Body of pancreas (tissue), 4 donors: ENCODE data around the gene TMEM181.

Experiments
- POLR2A ChIP-seq, 3 donors: fragments of 450-650 bp; IDR thresholded peaks; one replicate each; pipeline ENCODE4 v1.6.1; 2016; ENCODE audit warnings: antibody characterized with exemption in 3 of 3, mild to moderate bottlenecking in 2 of 3
- TF ChIP-seq, protein P1 (sequence below), 7 experiments: fragments of 450-650 bp in 4 of 7; fragments of 200-600 bp in 3 of 7; sonication (generic) in 3 of 7; IDR thresholded peaks; one replicate each; pipeline ENCODE4 v1.5.1; 2016 to 2019; ENCODE audit warnings: antibody characterized with exemption in 7 of 7

DNA sequence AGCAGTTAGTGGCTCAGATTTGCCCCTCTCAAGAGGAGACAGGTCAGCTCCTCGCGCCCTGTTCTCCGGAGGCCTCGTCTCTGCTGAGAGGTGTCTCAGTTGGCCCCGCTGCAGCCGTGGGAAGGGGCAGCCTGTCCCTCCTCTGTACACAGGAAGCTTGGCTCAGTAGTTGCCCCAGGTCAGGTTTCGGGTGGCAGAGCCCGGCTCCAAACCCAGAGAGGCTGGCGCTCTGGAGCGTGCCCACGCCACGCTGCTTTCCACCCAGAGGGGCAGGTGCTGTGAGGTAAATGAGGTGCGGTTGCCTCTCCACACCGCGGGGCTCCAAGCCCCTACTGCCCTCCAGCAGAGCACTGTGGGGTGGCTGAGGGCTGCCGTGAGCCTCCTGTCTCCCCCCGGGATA is 68.7 kb downstream of the TMEM181 start:
- TF ChIP-seq, protein P1, sequence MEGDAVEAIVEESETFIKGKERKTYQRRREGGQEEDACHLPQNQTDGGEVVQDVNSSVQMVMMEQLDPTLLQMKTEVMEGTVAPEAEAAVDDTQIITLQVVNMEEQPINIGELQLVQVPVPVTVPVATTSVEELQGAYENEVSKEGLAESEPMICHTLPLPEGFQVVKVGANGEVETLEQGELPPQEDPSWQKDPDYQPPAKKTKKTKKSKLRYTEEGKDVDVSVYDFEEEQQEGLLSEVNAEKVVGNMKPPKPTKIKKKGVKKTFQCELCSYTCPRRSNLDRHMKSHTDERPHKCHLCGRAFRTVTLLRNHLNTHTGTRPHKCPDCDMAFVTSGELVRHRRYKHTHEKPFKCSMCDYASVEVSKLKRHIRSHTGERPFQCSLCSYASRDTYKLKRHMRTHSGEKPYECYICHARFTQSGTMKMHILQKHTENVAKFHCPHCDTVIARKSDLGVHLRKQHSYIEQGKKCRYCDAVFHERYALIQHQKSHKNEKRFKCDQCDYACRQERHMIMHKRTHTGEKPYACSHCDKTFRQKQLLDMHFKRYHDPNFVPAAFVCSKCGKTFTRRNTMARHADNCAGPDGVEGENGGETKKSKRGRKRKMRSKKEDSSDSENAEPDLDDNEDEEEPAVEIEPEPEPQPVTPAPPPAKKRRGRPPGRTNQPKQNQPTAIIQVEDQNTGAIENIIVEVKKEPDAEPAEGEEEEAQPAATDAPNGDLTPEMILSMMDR (IDR thresholded peaks at IDR 0.05) = no peak
- TF ChIP-seq POLR2A (IDR thresholded peaks at IDR 0.05) = no peak
